ENCODE data around the gene TM6SF1.

DNA sequence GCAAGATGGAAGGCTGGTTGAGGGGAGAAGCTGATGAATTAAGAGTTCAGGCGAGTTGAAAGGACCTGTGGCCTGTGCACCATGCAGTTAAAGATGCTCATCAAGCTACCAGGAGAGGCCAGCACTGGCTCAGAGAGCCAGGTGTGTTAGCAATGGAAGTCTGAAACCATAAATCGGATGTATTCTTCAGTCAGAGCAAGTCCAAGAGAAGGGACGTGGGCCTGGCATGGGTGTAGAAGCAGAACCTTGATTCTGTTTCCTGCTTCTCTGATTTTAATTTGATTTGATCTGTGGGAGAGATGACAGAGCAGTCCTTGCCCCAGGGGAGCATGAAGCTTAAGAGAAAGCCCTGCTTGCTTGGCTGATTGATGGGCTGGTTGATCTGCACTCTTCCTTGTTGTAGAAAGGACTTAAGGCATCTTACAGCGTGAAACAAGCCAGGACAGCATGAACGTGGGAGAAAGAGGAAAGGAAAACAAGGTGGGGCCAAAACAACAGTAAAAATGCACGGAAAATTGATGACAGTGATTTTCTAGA, 10.9 kb downstream of the TM6SF1 start:
- TF ChIP-seq, protein P1, sequence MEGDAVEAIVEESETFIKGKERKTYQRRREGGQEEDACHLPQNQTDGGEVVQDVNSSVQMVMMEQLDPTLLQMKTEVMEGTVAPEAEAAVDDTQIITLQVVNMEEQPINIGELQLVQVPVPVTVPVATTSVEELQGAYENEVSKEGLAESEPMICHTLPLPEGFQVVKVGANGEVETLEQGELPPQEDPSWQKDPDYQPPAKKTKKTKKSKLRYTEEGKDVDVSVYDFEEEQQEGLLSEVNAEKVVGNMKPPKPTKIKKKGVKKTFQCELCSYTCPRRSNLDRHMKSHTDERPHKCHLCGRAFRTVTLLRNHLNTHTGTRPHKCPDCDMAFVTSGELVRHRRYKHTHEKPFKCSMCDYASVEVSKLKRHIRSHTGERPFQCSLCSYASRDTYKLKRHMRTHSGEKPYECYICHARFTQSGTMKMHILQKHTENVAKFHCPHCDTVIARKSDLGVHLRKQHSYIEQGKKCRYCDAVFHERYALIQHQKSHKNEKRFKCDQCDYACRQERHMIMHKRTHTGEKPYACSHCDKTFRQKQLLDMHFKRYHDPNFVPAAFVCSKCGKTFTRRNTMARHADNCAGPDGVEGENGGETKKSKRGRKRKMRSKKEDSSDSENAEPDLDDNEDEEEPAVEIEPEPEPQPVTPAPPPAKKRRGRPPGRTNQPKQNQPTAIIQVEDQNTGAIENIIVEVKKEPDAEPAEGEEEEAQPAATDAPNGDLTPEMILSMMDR (IDR thresholded peaks at IDR 0.05), result no peak
- TF ChIP-seq EZH2 (IDR thresholded peaks at IDR 0.05), result no peak
